Sigmoid colon (tissue), 4 donors: ENCODE data around the gene GLMP.

ENCODE experiments used
- EP300 ChIP-seq, 4 donors: sonication (generic); formaldehyde crosslinking; IDR thresholded peaks; one replicate each; pipeline ENCODE4 v1.6.1; 2017; ENCODE audit warnings: antibody characterized with exemption in 4 of 4
- TF ChIP-seq, protein P1 (sequence below), 4 experiments: fragments of 450-650 bp in 3 of 4; fragments of 200-600 bp in 1 of 4; IDR thresholded peaks; one replicate each; pipeline ENCODE4 v1.5.1; 2016 to 2019; ENCODE audit warnings: antibody characterized with exemption in 4 of 4, mild to moderate bottlenecking in 3 of 4, moderate library complexity in 2 of 4

DNA sequence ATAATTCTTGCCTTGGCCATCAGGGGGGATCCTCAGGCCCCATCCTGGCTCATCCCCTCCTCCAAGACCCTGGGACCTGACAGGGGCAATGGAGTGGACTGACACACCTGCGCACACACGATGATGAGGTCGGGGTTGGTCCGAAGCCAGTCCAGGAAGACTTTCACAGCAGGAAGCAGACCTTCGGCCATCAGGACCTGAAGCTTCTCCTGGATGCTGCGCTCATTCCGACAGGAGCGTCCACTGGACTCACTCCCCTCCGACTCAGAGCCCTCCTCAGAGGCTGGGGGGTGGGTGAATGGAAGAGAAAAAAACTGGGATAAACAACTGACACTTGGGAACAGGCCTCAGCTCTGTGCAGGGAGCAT is 32.2 kb downstream of the GLMP start:
- no peak for TF ChIP-seq EP300 (IDR thresholded peaks at IDR 0.05)
- TF ChIP-seq, protein P1, sequence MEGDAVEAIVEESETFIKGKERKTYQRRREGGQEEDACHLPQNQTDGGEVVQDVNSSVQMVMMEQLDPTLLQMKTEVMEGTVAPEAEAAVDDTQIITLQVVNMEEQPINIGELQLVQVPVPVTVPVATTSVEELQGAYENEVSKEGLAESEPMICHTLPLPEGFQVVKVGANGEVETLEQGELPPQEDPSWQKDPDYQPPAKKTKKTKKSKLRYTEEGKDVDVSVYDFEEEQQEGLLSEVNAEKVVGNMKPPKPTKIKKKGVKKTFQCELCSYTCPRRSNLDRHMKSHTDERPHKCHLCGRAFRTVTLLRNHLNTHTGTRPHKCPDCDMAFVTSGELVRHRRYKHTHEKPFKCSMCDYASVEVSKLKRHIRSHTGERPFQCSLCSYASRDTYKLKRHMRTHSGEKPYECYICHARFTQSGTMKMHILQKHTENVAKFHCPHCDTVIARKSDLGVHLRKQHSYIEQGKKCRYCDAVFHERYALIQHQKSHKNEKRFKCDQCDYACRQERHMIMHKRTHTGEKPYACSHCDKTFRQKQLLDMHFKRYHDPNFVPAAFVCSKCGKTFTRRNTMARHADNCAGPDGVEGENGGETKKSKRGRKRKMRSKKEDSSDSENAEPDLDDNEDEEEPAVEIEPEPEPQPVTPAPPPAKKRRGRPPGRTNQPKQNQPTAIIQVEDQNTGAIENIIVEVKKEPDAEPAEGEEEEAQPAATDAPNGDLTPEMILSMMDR (IDR thresholded peaks at IDR 0.05) = no peak
